NCI-H2227 (cell line): ENCODE results near the gene ADGRD2.

Experiments used
- DNase-seq: peaks from one replicate; lab custom pipeline; 2025; ENCODE audit not compliant: unreplicated experiment; lab: John Stamatoyannopoulos, UW

Gene ADGRD2

GRCh38 chr9:124506931-124507879, 57.0 kb downstream of the ADGRD2 start, which contains the start of gene NR5A1:
Gene NR5A1 (minus strand): TSS chr9:124507399. CDS start chr9:124503395, 4,004 bp downstream.
- DNase-seq: no peak

DNA sequence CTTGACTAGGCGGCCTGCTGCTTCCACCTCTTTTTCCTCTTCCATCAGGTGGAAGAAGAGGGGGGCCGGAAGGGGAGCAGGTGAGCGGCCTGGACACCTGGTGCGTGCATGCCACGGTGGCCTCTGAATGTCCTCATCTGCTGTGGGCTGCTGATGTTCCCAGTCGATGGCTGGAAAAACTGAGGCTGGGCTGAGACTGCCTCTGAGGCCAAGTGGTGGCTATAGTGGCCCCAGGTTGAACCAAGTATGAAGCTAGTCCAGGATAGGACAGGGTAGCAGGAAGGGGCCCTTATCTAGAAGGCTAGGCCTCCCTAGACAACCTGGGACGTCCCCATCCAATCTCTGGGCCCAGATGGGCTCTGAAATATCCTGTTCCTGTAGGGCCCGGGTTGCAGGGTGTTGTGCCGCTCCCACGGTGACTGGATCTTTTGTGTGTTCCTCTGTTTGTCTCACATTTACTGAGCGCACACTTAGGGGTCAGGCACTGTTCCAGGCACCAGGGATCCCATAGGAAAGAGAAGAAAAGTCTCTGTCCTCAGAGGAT, 57.7 kb downstream of the ADGRD2 start:
- no peak for DNase-seq

DNA sequence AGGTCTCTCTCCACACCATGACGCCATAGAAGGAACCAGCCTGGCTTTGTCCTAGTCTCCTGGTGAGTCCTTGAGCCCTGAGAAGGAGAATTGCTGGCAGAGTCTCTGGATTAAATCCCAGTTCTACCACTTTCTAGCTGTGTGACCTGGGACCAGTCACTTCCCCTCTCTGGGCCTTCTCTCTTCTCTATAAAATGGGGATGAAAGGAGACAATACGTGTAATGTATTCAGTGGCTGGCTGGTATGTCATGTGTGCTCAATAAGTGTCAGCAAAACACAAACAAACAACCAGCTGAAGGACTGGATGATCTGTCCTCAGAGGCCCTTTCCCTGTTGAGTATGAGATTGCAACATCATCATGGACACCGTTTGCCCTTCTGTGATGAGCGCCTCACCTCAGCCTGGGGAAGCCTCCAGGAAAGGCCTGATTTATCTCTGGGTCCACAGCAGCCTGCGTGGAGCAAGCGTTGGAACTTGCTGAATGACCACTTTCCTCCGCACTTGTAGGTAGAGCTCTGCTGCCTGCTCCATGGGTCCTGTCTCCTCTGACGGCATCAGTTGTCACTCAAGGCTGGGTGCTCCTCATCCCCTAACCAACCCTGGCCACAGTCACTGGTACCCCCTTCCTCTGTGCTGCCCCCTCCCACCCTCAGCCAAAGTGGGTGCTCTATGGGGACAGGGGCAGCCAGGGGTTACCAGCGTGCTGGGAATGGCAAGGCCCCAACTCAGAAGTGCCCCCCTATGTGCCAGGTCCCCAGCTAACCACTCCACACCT, 60.6 kb downstream of the ADGRD2 start:
- DNase-seq: no peak

DNA sequence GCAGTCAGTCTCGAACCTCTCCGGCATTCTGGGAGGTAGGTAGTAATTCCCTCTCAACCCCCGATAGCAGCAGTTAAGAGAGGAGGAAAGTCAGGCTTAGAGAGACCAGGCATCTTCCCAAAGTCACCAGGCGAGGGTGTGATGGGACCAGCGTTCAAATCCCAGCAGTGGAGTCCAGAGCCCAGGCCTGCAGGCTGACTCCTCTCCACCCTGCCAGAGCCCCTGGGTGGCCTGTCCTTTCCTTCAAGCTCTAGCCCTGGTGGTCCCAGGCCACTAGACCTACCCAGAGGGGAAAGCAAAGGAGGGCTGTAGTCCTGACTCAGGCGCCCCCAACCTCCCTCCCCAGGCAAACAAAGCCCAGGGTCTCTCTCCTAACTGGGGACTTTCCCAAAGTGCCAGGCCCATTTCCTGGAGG, 61.2 kb downstream of the ADGRD2 start:
- DNase-seq: no peak

DNA sequence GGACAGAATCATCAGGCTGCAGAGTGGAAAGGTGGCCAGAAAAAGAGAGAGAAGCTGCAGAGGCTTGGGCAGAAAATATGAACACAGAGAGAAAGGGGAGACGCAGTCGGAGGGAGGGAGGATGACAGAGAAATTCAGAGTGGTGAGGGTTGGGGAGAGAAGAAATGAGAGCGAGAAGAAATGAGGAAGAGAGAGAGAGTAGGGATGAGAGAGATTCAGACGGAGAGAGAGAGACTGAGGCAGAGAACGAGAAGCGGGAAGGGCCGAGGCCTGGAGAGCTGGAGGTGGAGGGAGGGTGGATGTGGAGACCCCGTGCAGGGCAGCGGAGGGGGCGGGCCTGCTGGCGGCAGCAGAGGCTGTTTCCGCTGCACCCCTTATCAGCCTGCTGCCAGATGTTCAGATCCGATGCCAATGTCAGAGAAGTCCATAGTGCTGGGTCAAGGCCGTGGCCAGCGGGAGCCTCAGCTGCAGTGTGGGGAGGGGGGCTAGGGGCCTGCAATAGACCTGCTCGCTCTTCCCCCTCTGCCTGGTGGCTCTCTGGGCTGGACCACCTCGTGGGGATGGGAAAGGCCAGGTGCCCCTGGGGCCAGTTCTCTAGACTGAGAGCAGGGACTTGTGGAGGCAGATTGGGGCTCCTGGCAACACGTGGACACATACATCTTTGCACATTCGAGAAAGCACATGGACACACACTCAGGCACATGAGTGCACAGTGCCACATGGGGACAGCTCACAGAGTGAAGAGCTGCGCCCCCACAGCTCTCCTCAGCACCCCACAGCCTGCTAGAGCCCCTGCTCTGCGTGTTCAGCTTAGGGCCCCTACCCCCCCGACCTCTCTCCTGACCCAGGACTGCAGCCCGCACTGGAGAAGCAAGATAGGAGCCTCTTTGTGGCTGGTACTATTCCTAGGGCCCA, 61.9 kb downstream of the ADGRD2 start:
- DNase-seq: no peak

DNA sequence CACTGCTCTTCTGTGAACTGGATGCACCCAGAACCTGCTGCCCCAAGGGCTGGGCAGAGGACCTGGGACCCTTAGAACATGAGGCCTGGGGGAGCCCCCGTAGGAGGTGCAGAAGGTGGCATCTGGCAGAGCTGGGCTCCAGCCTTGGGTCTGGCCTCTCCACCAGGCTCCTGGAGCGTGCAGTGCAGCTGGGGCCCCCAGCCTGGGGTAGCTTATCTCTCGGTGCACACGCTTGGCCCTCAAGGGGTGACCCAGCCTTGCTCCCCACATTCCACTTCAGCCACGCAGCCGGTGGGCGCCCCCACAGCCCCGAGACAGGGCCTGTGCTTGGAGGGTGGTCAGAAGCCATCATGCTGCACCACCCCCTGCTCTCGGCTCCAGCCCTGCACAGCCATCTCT, 62.6 kb downstream of the ADGRD2 start:
- no peak for DNase-seq

- DNase-seq: no peak
Observed at GRCh38 chr9:124513376-124513994, 63.2 kb downstream of the ADGRD2 start.

DNA sequence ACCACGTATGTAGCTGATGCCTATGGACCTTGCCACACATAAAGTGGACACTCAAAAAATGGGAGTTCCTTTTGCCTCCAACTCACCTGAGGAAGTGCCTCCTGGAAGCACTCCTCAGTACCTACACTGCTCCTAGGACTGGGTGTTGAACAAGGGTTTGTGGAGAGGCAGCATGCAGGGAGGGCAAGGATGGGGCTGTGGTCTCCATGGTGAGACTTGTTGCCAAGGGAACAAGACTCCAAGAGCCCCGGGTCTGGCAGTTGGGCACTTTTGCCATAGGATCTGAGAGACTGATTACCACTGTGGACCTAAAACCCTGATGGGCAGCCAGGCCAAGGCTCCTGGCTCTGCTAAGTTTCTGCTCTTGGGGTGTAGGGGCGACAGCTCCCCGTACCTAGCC, 63.9 kb downstream of the ADGRD2 start:
- no peak for DNase-seq

DNA sequence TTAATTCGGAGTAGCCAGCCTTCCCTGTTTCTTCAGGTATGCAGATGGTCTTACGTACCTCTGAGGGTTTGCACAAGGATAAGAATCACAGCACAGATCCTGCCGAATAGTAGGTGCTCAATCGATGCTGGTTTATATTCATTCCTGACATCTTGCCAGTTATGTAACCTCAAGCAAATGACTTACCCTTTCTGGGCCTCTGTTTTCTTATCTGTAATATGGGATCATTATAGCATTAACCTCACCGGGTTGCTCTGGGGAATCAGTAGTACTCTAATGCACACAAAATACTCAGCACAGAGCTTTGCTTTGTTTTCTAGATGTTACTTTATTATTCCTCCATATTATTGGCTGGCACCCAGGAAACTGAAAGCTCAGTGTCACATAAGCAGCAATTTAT, 64.6 kb downstream of the ADGRD2 start:
- DNase-seq: no peak

DNA sequence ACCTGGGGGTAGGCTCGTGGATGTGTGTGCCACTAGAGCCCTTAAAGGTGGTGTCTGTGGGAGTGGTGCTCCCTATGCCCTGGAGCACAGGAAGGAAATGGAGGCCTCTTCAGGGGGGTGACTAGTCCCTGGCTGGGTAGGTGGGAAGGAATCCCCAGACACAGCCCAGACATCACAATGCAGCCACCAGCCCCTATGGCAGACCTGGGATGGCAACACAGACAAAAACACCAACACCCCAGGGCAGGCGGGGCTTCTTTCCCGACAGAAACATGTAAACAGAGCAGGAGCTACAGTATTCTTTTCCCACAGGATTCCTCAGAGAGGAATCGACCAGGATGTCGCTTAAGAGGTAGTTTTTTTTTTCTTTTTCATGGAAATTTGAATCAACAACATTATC, 67.3 kb downstream of the ADGRD2 start:
- no peak for DNase-seq

- no peak for DNase-seq
Observed at GRCh38 chr9:124518116-124518515, 67.9 kb downstream of the ADGRD2 start.

GRCh38 chr9:124520206-124520596, 70.0 kb downstream of the ADGRD2 start:
- no peak for DNase-seq

GRCh38 chr9:124521142-124521541, 70.9 kb downstream of the ADGRD2 start:
- no peak for DNase-seq

GRCh38 chr9:124522121-124523098, 72.2 kb downstream of the ADGRD2 start:
- DNase-seq: no peak

DNA sequence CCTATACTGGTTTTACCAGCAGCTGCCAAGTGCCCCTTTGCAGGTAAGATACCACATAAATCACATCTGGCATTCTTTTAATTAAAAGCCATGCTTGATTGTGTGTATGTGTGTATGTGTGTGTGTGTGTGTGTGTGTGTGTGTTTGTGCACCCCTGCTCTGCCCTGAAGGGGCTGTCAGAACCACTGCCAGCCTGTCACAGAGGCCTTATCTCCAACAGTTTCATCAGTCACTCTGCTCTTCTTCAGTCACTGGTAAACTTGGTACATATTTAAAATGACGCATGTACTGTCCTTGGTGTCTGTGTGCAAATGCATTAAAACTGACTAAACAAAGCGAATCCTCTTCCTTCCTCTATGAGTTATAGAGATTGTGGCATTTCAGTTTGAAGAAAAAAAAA, 75.9 kb downstream of the ADGRD2 start:
- DNase-seq: no peak

- no peak for DNase-seq
Observed at GRCh38 chr9:124527781-124528180, 77.5 kb downstream of the ADGRD2 start.
